ENCODE measurements around the gene PRX. TPM values are rescaled to one million over a fixed set of nuclear protein-coding genes. Genes with fewer than 3 reads are reported as not detected.

Gene PRX
- total RNA-seq, 1 donor from 2014 or later, result 11.7 TPM

DNA sequence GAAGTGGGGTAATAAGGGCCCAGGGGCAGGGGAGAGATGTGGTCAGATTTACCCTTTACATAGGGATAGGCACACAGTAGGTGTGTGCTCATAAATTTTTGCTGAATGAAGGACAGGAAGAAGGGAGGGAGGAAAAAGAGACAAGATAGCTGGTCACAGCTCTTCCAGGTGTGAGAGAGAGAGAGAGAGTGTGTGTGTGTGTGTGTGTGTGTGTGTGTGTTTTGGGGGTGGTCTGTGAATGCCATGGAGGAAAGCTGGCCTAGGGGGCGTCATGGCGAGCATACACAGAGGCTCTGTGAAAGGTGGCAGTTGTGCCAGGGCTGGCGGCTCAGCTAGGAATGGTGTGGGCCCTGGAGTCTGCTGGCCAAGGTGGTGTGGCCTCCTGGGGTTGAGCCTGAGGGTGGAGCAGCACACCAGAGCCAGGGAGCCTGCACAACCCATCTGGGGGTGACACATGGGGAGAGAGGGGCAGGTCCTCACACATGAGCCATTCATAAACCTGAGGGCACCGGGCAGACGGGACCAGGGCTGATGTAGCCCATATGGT is 6.0 kb upstream of the PRX start:
- Mint-ChIP-seq H3K36me3 (no peaks in the 10 kb centered on the region), H3K27me3 (no peaks in the 10 kb centered on the region), H3K9me3 (no peaks in the 10 kb centered on the region), H3K4me3 (peak overlapping the region; percentile 75), H3K27ac (peak overlapping the region; percentile 83), H3K4me1 (ENCODE audit: unreplicated experiment) (peaks cover 18% of the 10 kb centered on the region)
- DNase-seq (ENCODE audit: extremely low spot score, unreplicated experiment), result no peak
- TF ChIP-seq CTCF (conservative IDR thresholded peaks at IDR 0.05), result no peak

- peaks cover 22% of the 10 kb centered on the region for H3K4me1 Mint-ChIP-seq (ENCODE audit: unreplicated experiment)
- peak overlapping the region; percentile 19 for H3K27ac Mint-ChIP-seq
- H3K36me3 Mint-ChIP-seq, result no peaks in the 10 kb centered on the region
- no peak overlapping the region for H3K4me3 Mint-ChIP-seq
- H3K27me3 Mint-ChIP-seq, result no peaks in the 10 kb centered on the region
- TF ChIP-seq CTCF (conservative IDR thresholded peaks at IDR 0.05), result no peak
- no peak for DNase-seq (ENCODE audit: extremely low spot score, unreplicated experiment)
- H3K9me3 Mint-ChIP-seq, result no peaks in the 10 kb centered on the region
Measured at GRCh38 chr19:40418040-40418439, 4.9 kb upstream of the PRX start.

DNA sequence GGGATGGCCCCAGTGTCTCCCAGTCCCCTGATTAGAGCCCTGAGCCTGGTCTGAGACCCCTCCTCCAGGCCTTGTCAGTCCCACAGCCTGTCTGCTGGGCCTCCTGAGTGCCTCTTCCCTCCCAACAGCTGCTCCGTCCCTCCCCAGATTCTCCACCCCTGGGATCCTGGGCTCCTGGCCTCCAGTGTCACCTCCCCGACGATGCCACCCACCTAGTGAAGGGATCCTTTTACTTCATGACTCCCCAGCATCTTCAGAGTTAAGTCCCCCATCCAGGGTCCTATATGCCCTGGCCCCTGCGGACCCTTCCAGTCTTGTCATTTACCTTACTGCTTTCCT is 4.4 kb upstream of the PRX start:
- peaks cover 22% of the 10 kb centered on the region for H3K4me1 Mint-ChIP-seq (ENCODE audit: unreplicated experiment)
- H3K36me3 Mint-ChIP-seq, result no peaks in the 10 kb centered on the region
- H3K27me3 Mint-ChIP-seq, result no peaks in the 10 kb centered on the region
- no peak overlapping the region for H3K27ac Mint-ChIP-seq
- no peak overlapping the region for H3K4me3 Mint-ChIP-seq
- DNase-seq (ENCODE audit: extremely low spot score, unreplicated experiment), result no peak
- TF ChIP-seq CTCF (conservative IDR thresholded peaks at IDR 0.05), result no peak
- H3K9me3 Mint-ChIP-seq, result no peaks in the 10 kb centered on the region

DNA sequence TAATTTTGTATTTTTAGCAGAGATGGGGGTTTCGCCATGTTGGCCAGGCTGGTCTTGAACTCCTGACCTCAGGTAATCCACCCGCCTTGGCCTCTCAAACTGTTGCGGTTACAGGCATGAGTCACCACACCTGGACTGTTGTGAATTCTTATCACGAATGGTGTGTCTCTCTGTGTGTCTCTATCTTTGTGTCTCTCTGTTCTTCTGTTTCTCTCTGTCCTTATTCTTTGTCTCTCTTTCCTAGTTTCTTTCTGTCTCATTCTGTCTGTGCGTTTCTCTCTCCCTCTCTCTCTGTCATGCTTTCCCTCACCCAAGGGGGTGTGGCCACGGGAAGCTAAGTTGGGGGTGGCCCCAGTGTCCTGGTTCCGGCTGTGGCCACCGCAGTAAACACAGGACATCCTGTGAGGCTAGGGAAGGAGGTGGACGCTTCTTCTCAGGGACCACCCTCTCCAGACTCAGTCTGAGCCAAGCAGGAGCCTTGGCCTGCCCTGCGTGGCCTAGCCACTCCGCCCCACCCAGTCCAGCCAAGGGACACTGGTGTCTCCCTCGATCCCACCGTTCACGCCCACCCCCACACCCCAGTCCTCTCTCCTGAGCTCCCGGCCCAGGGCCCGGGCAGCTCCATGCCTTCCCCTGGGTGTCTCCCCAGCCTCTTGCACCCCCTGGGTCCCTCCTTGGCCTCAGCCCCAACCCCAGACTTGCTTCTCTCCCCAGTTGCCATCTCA is 3.9 kb upstream of the PRX start:
- Mint-ChIP-seq H3K36me3 (no peaks in the 10 kb centered on the region), H3K27me3 (no peaks in the 10 kb centered on the region), H3K9me3 (no peaks in the 10 kb centered on the region), H3K4me3 (no peak overlapping the region), H3K4me1 (ENCODE audit: unreplicated experiment) (peaks cover 18% of the 10 kb centered on the region), H3K27ac (peak overlapping the region; percentile 33)
- no peak for TF ChIP-seq CTCF (conservative IDR thresholded peaks at IDR 0.05)
- DNase-seq (ENCODE audit: extremely low spot score, unreplicated experiment), result no peak

DNA sequence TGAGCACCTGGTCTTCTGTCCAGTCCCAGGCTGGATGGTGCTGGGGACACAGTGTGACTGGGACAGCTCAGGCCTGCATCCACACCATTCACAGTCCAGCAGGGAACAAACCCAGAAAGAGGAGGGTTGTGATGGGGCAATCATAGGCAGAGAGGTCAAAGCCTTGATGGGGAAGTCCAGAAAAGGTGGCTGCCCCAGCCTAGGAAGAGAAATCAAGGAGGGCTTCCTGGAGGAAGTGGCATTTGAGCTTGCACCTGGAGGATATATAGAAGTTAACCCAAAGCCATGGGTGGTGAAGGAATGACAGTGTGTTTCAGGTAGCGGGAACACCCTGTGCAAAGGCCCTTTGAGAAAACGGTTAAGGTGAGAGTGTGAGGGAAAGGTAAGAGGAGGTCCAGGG is 2.6 kb upstream of the PRX start:
- Mint-ChIP-seq H3K36me3 (no peaks in the 10 kb centered on the region), H3K4me1 (ENCODE audit: unreplicated experiment) (peaks cover 17% of the 10 kb centered on the region), H3K27ac (peak overlapping the region; percentile 18), H3K9me3 (no peaks in the 10 kb centered on the region), H3K27me3 (no peaks in the 10 kb centered on the region), H3K4me3 (no peak overlapping the region)
- TF ChIP-seq CTCF (conservative IDR thresholded peaks at IDR 0.05), result no peak
- no peak for DNase-seq (ENCODE audit: extremely low spot score, unreplicated experiment)

Data from type B pancreatic cell (in vitro differentiated cells).